A673 (cell line): ENCODE results near the gene CHN1. TPM values are rescaled to one million over a fixed set of nuclear protein-coding genes. Genes with fewer than 3 reads are reported as not detected.
A peak's percentile ranks its signal among the peaks of the same experiment; 100 is the strongest.

Source experiments
- BruUV-seq: library from RNA; stranded (reverse); fragments of 400-500 nt; replicated peaks from 2 replicates; lab custom pipeline; 2021; lab: Mats Ljungman, UMichigan
- CTCF ChIA-PET: fragments of 300-600 bp; sonication (Branson Sonifier 250); formaldehyde crosslinking; loops from one replicate; lab custom pipeline; 2022; ENCODE audit warnings: antibody characterized with exemption; lab: Charles Lee
- POLR2A ChIA-PET: fragments of 300-600 bp; sonication (Branson Sonifier 250); formaldehyde crosslinking; loops from one replicate; lab custom pipeline; 2022; ENCODE audit warnings: antibody characterized with exemption; ENCODE audit not compliant: low non-redundant PET; lab: Charles Lee
- DNase-seq: peaks from one replicate; pipeline ENCODE4 v3.0.0-alpha.2; 2015; ENCODE audit warnings: low spot score
- H3K27ac ChIP-seq: fragments of 200-600 bp; sonication (generic); 2 replicates; pipeline ENCODE4 v1.5.1; 2016; ENCODE audit warnings: mixed run types, low read depth, mild to moderate bottlenecking, mixed read lengths, antibody characterized with exemption, low read length; ENCODE audit not compliant: poor library complexity, severe bottlenecking
- H3K27me3 ChIP-seq: fragments of 200-600 bp; sonication (generic); replicated peaks from 2 replicates; pipeline ENCODE4 v1.6.1; 2017; ENCODE audit warnings: mixed run types, low read depth, mild to moderate bottlenecking, mixed read lengths, antibody characterized with exemption, low read length; ENCODE audit not compliant: insufficient read depth, poor library complexity
- H3K36me3 ChIP-seq: fragments of 200-600 bp; sonication (generic); 2 replicates; pipeline ENCODE4 v1.6.1; 2016; ENCODE audit warnings: mixed run types, mild to moderate bottlenecking, mixed read lengths, antibody characterized with exemption, low read length; ENCODE audit not compliant: insufficient read depth, poor library complexity, severe bottlenecking
- H3K4me1 ChIP-seq: fragments of 200-600 bp; sonication (generic); 2 replicates; pipeline ENCODE4 v1.6.1; 2017; ENCODE audit warnings: mixed run types, mild to moderate bottlenecking, mixed read lengths, antibody characterized with exemption, low read length; ENCODE audit not compliant: insufficient read depth, poor library complexity, severe bottlenecking
- H3K4me3 ChIP-seq: fragments of 200-600 bp; sonication (generic); 2 replicates; pipeline ENCODE4 v1.5.1; 2016; ENCODE audit warnings: low read depth, mixed run types, mild to moderate bottlenecking, mixed read lengths, low read length; ENCODE audit not compliant: poor library complexity, severe bottlenecking
- H3K9me3 ChIP-seq: fragments of 200-600 bp; sonication (generic); 2 replicates; pipeline ENCODE4 v1.6.1; 2016; ENCODE audit warnings: mixed run types, low read depth, mild to moderate bottlenecking, mixed read lengths, antibody characterized with exemption, low read length; ENCODE audit not compliant: poor library complexity, severe bottlenecking
- CTCF ChIP-seq: fragments of 300-800, 200-600 bp; sonication (generic); conservative IDR thresholded peaks from 2 replicates; pipeline ENCODE4 v1.5.1; 2017; ENCODE audit warnings: low read depth, mild to moderate bottlenecking, antibody characterized with exemption, low read length, moderate library complexity, mixed read lengths
- EZH2 ChIP-seq: fragments of 200-600 bp; sonication (generic); IDR thresholded peaks from 2 replicates; pipeline ENCODE4 v1.6.1; 2017; ENCODE audit warnings: borderline replicate concordance, low read depth, mild to moderate bottlenecking, mixed read lengths, antibody characterized with exemption, low read length; ENCODE audit not compliant: poor library complexity, severe bottlenecking
- intact Hi-C: fragments of 100-400 bp; cut with micrococcal nuclease; formaldehyde crosslinking; loops from one replicate; pipeline ENCODE4 v1.10.0; 2022; ENCODE audit not compliant: unreplicated experiment
- total RNA-seq: library from RNA; stranded (reverse); gene quantifications from 2 replicates; pipeline ENCODE4 v1.2.3, GENCODE V29; 2021

Gene CHN1
- total RNA-seq, 1 experiment from 2014 or later = 11.3 TPM

- POLR2A ChIA-PET = interaction anchor here (0.7 kb wide), 1 partner anchor 993 kb away, joined by 11 read pairs; no protein-coding TSS in a partner anchor
- CTCF ChIA-PET = interaction anchor here (0.7 kb wide), 1 partner anchor 180 kb away, joined by 3 read pairs; no protein-coding TSS in a partner anchor
- Histone ChIP-seq H3K4me1 (peaks cover 8% of the 10 kb centered on the region), H3K36me3 (no peaks in the 10 kb centered on the region), H3K4me3 (peak overlapping the region; percentile 46), H3K9me3 (no peaks in the 10 kb centered on the region), H3K27ac (no peak overlapping the region), H3K27me3 (peaks cover 67% of the 10 kb centered on the region)
- TF ChIP-seq EZH2 (no peak), CTCF (no peak)
- no TSS peak for BruUV-seq
- intact Hi-C loops = loop anchor here (10.0 kb wide), 1 partner anchor 1089 kb away; the partner anchor contains the start of genes HOXD12 and HOXD13
- DNase-seq = no peak
Observed at GRCh38 chr2:175005733-175006264, 618 bp upstream of the CHN1 start.

- Histone ChIP-seq H3K27ac (no peak overlapping the region), H3K9me3 (no peaks in the 10 kb centered on the region), H3K4me1 (no peaks in the 10 kb centered on the region), H3K36me3 (no peaks in the 10 kb centered on the region), H3K4me3 (peak overlapping the region; percentile 46), H3K27me3 (peaks cover 67% of the 10 kb centered on the region)
- intact Hi-C loops = loop anchor here (10.0 kb wide), 1 partner anchor 1090 kb away; the partner anchor contains the start of genes HOXD12 and HOXD13
- no peak for TF ChIP-seq CTCF
- DNase-seq = no peak
- BruUV-seq = no TSS peak
- ChIA-PET POLR2A (no interaction called here), CTCF (no interaction called here)
Observed at GRCh38 chr2:175004730-175004979, 526 bp downstream of the CHN1 start.

GRCh38 chr2:175003875-175004729 lies 1.1 kb downstream of the CHN1 start:
- Histone ChIP-seq H3K36me3 (no peaks in the 10 kb centered on the region), H3K27me3 (peaks cover 64% of the 10 kb centered on the region), H3K9me3 (no peaks in the 10 kb centered on the region), H3K27ac (no peak overlapping the region), H3K4me3 (peak overlapping the region; percentile 46), H3K4me1 (no peaks in the 10 kb centered on the region)
- TF ChIP-seq CTCF (no peak), EZH2 (no peak)
- intact Hi-C loops = loop anchor here (10.0 kb wide), 1 partner anchor 1091 kb away; the partner anchor contains the start of genes HOXD12 and HOXD13
- peak; percentile 35 for DNase-seq
- BruUV-seq = TSS peak; percentile 59
- ChIA-PET CTCF (no interaction called here), POLR2A (no interaction called here)
